Spleen (tissue), 7 donors: ENCODE measurements around the gene BAIAP2L1.

Experiments
- POLR2A ChIP-seq, 3 donors: fragments of 450-650 bp; IDR thresholded peaks; one replicate each; pipeline ENCODE4 v1.5.1; 2017; ENCODE audit warnings: antibody characterized with exemption in 3 of 3, mild to moderate bottlenecking in 1 of 3
- TF ChIP-seq, protein P1 (sequence below), 11 experiments: fragments of 200-600 bp in 7 of 11; fragments of 450-650 bp in 4 of 11; sonication (generic) in 4 of 11; IDR thresholded peaks in 8 of 11; conservative IDR thresholded peaks in 3 of 11; 1 replicate in 7 of 11; 2 replicates in 4 of 11; pipeline versions ENCODE4 v1.4.0 to v1.8.0; 2016 to 2021; ENCODE audit warnings: antibody characterized with exemption in 11 of 11, inconsistent platforms in 4 of 11, mild to moderate bottlenecking in 1 of 11
- donor health status: DM: no; HTN: no; CAD: no; lungs with moderate emphysema.
- donor health status: DM: no; HTN: no; CAD: no.
- donor health status: DM: no; HTN: no; CAD: no.

DNA sequence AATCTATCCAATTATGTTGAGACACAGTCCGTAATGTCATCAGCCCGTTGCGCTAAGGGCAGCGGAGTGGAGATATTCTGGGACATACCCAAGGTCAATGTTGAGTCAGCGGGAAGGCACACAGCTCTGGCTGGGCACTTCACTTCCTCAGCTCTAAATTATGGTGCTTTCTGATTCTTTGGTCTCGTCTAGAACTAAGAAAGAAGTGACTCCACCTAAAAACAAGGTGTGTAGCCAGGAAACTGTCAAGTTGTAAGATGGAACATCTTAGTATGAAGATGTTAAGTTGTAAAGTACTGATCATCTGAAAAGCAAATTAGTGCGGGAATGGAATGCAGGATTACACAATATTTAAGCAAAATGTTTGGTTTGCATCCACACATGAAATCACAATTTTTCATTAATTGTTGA is 43.1 kb downstream of the BAIAP2L1 start:
- TF ChIP-seq, protein P1, sequence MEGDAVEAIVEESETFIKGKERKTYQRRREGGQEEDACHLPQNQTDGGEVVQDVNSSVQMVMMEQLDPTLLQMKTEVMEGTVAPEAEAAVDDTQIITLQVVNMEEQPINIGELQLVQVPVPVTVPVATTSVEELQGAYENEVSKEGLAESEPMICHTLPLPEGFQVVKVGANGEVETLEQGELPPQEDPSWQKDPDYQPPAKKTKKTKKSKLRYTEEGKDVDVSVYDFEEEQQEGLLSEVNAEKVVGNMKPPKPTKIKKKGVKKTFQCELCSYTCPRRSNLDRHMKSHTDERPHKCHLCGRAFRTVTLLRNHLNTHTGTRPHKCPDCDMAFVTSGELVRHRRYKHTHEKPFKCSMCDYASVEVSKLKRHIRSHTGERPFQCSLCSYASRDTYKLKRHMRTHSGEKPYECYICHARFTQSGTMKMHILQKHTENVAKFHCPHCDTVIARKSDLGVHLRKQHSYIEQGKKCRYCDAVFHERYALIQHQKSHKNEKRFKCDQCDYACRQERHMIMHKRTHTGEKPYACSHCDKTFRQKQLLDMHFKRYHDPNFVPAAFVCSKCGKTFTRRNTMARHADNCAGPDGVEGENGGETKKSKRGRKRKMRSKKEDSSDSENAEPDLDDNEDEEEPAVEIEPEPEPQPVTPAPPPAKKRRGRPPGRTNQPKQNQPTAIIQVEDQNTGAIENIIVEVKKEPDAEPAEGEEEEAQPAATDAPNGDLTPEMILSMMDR (IDR thresholded peaks at IDR 0.05 in 8 of 11, conservative IDR thresholded peaks at IDR 0.05 in 3 of 11), result no peak
- TF ChIP-seq POLR2A (IDR thresholded peaks at IDR 0.05), result no peak
